Measurements from ENCODE around the gene IMPDH1. TPM values are rescaled to one million over a fixed set of nuclear protein-coding genes. Genes with fewer than 3 reads are reported as not detected.

The IMPDH1 gene
- total and polyA plus RNA-seq, 10 of the 15 experiments (the other 5 are each of a cell fraction or from before 2014, with no cell fraction given) = 0.50 to 61.3 (median 41.8) TPM

- ChIA-PET CTCF (interaction anchor here (1.2 to 11.3 kb wide), 4 partner anchors 11 to 26 kb away, joined by 4 to 227 read pairs (median 12); no protein-coding TSS in a partner anchor), RAD21 (ENCODE audit: unreplicated experiment) (interaction anchor here (0.6 to 4.6 kb wide), 5 partner anchors 10 to 1595 kb away, joined by 3 to 28 read pairs (median 5); no protein-coding TSS in a partner anchor), POLR2A (interaction anchor here (0.6 to 4.8 kb wide), 6 partner anchors 9 to 227 kb away, joined by 3 to 52 read pairs (median 6); partner anchors contain the start of gene IMPDH1), SMC1A (ENCODE audit: uncharacterized antibody, unreplicated experiment) (interaction anchor here (1.1 to 3.1 kb wide), 8 partner anchors 10 to 26 kb away, joined by 3 to 22 read pairs (median 6); no protein-coding TSS in a partner anchor)
- BruUV-seq (replicated peaks) = no TSS peak
- DNase-seq (ENCODE audit: low read depth, low spot score) = no peak
- Histone ChIP-seq H3K4me1 (ENCODE audit: control insufficient read depth, insufficient read depth, low read length) (peaks cover 19% of the 10 kb centered on the region), H3K27me3 (replicated peaks in 1 of 2; ENCODE audit: control insufficient read depth in 2 of 2, insufficient read depth in 2 of 2, low read length in 1 of 2) (no peaks in the 10 kb centered on the region), H2AFZ (ENCODE audit: control insufficient read depth, low read depth, low read length) (0 out of 2 replicates have a peak overlapping the region, but pooled peaks have one; percentile 25), H3K9me3 (replicated peaks; ENCODE audit: control insufficient read depth, insufficient read depth, low read length) (no peaks in the 10 kb centered on the region; the same call in 2 of the 3 replicates), H3K79me2 (ENCODE audit: control insufficient read depth, insufficient read depth, low read length) (peaks cover 33% of the 10 kb centered on the region), H3K9ac (ENCODE audit: control insufficient read depth, insufficient read depth, low read length) (no peak overlapping the region), H3K4me2 (ENCODE audit: control insufficient read depth, insufficient read depth) (no peak overlapping the region), H3K4me3 (no peak overlapping the region), H3K36me3 (ENCODE audit: control insufficient read depth in 2 of 2, insufficient read depth in 2 of 2, low read length in 1 of 2) (peaks cover 0 to 4% of the 10 kb centered on the region in 2 experiments; a peak in 1 of 4 replicates), H4K20me1 (ENCODE audit: control insufficient read depth, insufficient read depth) (no peaks in the 10 kb centered on the region), H3K27ac (ENCODE audit: control insufficient read depth, insufficient read depth) (no peak overlapping the region)
- 93% methylated on average over 20 of the region's 23 CpGs for WGBS (ENCODE audit: insufficient coverage, insufficient replicate concordance, low lambda C conversion rate, missing lambda C conversion rate)
- TF ChIP-seq MLLT1 (IDR thresholded peaks at IDR 0.05) = peak; percentile 89
- TF ChIP-seq RAD51 (IDR thresholded peaks at IDR 0.05) = no peak
- no peak for TF ChIP-seq BACH1 (IDR thresholded peaks at IDR 0.05; ENCODE audit: borderline replicate concordance)
- no peak for ATAC-seq
- no peak for FAIRE-seq
- intact Hi-C loops (cut with micrococcal nuclease; ENCODE audit: unreplicated experiment) (loop anchor here (10.0 kb wide), 1 partner anchor 431 kb away; no protein-coding TSS in a partner anchor), in situ Hi-C loops (cut with MboI) (no loop called here)
Observed at GRCh38 chr7:128453836-128454804, 44.3 kb upstream of the IMPDH1 start.

Measured in GM12878 (cell line).